ENCODE results near the gene KCNN3.

The KCNN3 gene

GRCh38 chr1:154726896-154727753 lies 143.0 kb downstream of the KCNN3 start:
- TF ChIP-seq CTCF (IDR thresholded peaks at IDR 0.05; ENCODE audit: low read depth, low read length, missing control alignments) = no peak
- H3K4me3 ChIP-seq (ENCODE audit: low read depth, low read length) = no peak overlapping the region
- in situ Hi-C loops (cut with HindIII; ENCODE audit: low sequenced_read_pairs) = no loop called here
- DNase-seq (ENCODE audit: low read depth) = no peak

- no peak for TF ChIP-seq CTCF (IDR thresholded peaks at IDR 0.05; ENCODE audit: low read depth, low read length, missing control alignments)
- DNase-seq (ENCODE audit: low read depth) = no peak
- in situ Hi-C loops (cut with HindIII; ENCODE audit: low sequenced_read_pairs) = no loop called here
- no peak overlapping the region for H3K4me3 ChIP-seq (ENCODE audit: low read depth, low read length)
These were observed 143.6 kb downstream of the KCNN3 start for GRCh38 chr1:154726443-154726842.

- no peak overlapping the region for H3K4me3 ChIP-seq (ENCODE audit: low read depth, low read length)
- DNase-seq (ENCODE audit: low read depth) = no peak
- TF ChIP-seq CTCF (IDR thresholded peaks at IDR 0.05; ENCODE audit: low read depth, low read length, missing control alignments) = no peak
- in situ Hi-C loops (cut with HindIII; ENCODE audit: low sequenced_read_pairs) = no loop called here
These were observed 144.2 kb downstream of the KCNN3 start for GRCh38 chr1:154725865-154726264.

- in situ Hi-C loops (cut with HindIII; ENCODE audit: low sequenced_read_pairs) = no loop called here
- no peak for DNase-seq (ENCODE audit: low read depth)
- TF ChIP-seq CTCF (IDR thresholded peaks at IDR 0.05; ENCODE audit: low read depth, low read length, missing control alignments) = no peak
These were observed 149.5 kb downstream of the KCNN3 start for GRCh38 chr1:154720328-154721297.

GRCh38 chr1:154719586-154720327 lies 150.3 kb downstream of the KCNN3 start:
- no peak for TF ChIP-seq CTCF (IDR thresholded peaks at IDR 0.05; ENCODE audit: low read depth, low read length, missing control alignments)
- no peak overlapping the region for H3K4me3 ChIP-seq (ENCODE audit: low read depth, low read length)
- in situ Hi-C loops (cut with HindIII; ENCODE audit: low sequenced_read_pairs) = no loop called here
- DNase-seq (ENCODE audit: low read depth) = no peak

More at GRCh38 chr1:154720328-154721297, 149.5 kb downstream of the KCNN3 start:
- H3K4me3 ChIP-seq (ENCODE audit: low read depth, low read length) = no peak overlapping the region

- in situ Hi-C loops (cut with HindIII; ENCODE audit: low sequenced_read_pairs) = no loop called here
- TF ChIP-seq CTCF (IDR thresholded peaks at IDR 0.05; ENCODE audit: low read depth, low read length, missing control alignments) = no peak
- no peak overlapping the region for H3K4me3 ChIP-seq (ENCODE audit: low read depth, low read length)
- no peak for DNase-seq (ENCODE audit: low read depth)
These were observed 151.5 kb downstream of the KCNN3 start for GRCh38 chr1:154718566-154718965.

All from astrocyte of the cerebellum (primary cell).